ENCODE data around the gene MED12L. TPM values are rescaled to one million over a fixed set of nuclear protein-coding genes. Genes with fewer than 3 reads are reported as not detected.

The MED12L gene
- total and polyA plus RNA-seq, 9 of the 15 experiments (the other 6 are each of a cell fraction or from before 2014, with no cell fraction given): not detected

DNA sequence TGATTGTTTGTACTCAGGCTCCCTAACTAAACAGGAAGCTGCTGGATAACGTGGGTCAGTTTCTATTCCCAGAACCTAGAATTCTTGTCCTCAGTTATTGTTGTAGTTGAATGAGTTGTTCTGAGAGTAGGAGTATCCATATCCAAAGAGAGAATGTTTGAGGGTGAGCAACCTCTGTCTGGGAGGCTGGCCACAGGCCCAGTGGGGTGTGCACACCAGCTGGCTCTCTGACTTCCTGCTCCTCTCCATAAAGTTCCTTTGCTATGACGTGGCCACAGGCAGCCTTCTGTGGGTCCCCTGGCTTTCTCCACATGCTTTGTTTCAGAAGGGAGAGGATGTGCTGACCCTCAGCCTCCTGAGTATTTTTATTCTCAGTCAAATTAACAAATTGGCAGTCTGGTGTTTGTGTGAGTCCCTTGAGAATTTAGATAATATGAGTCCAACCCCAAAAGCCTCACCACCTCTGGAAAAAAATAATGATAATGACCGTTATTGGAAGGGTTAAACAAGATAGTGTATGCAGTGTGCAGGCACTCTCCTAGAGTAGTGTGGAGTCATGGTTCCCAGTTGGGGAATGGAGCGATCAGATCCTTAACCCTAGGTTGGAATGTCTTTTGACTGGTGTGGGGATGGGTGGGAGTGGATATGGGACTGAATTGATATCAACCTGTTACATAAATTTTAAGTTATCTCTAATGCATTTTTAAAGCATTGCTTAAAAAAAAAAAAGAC lies 47.6 kb upstream of the MED12L start:
- H3K9me1 ChIP-seq (ENCODE audit: control insufficient read depth, insufficient read depth, low read length): no peaks in the 10 kb centered on the region

DNA sequence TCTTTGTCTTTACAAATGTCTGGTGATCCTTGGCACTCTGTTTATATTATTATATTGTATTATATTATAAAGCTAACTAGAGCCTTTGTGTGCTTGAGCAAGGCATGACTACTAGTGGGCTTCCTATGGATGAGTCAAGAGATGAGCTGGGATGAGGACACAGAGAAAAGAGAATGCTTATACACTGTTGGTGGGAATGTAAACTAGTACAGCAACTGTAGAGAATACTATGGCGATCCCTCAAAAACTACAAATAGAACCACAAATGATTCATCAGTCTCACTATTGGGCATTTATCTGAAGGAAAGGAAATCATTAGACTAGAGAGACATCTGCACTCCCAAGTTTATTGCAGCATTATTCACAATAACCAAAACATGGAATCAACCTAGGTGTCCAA lies 40.8 kb upstream of the MED12L start:
- Histone ChIP-seq H3K27ac (ENCODE audit: extremely low read depth, low read depth, low read length) (no peak overlapping the region), H3K4me3 (no peak overlapping the region), H2AFZ (ENCODE audit: low read depth, low read length) (no peak overlapping the region), H3K27me3 (ENCODE audit: control insufficient read depth in 2 of 2, insufficient read depth in 2 of 2, low read length in 2 of 2) (no peaks in the 10 kb centered on the region), H3K79me2 (ENCODE audit: control insufficient read depth, insufficient read depth, low read length) (no peaks in the 10 kb centered on the region), H3K9ac (ENCODE audit: insufficient read depth in 1 of 2, low read depth in 2 of 2, low read length in 2 of 2) (no peak overlapping the region), H3K9me1 (ENCODE audit: control insufficient read depth, insufficient read depth, low read length) (no peaks in the 10 kb centered on the region), H4K20me1 (replicated peaks; ENCODE audit: control insufficient read depth, insufficient read depth, low read length) (no peaks in the 10 kb centered on the region), H3K4me2 (ENCODE audit: insufficient read depth, low read length) (no peak overlapping the region), H3K9me3 (replicated peaks; ENCODE audit: control insufficient read depth, insufficient read depth, low read depth, low read length) (no peaks in the 10 kb centered on the region), H3K4me1 (replicated peaks in 1 of 2; ENCODE audit: control insufficient read depth in 2 of 2, insufficient read depth in 2 of 2, low read length in 2 of 2) (no peaks in the 10 kb centered on the region; a peak in 3 of 5 replicates), H3K36me3 (ENCODE audit: control insufficient read depth, insufficient read depth, low read length) (no peaks in the 10 kb centered on the region)
- ATAC-seq: no peak
- DNase-seq (ENCODE audit: extremely low read depth in 1 of 4, low spot score in 3 of 4): no peak
- 0% methylated on average over 1 of the region's 1 CpG for WGBS (ENCODE audit: insufficient coverage, low coverage, missing lambda C conversion rate)
- intact Hi-C loops (cut with micrococcal nuclease) (no loop called here), in situ Hi-C loops (cut with MboI) (no loop called here)
- BruUV-seq (replicated peaks): no TSS peak
- no peak for FAIRE-seq
- POLR2A ChIA-PET: no interaction called here
- CTCF ChIA-PET (ENCODE audit: low intra/inter-chr PET ratio): no interaction called here
- TF ChIP-seq CXXC5 (CRISPR knock-in tag; IDR thresholded peaks at IDR 0.05) (no peak), TBP (optimal IDR thresholded peaks at IDR 0.05; ENCODE audit: low read depth, low read length) (no peak), NR4A1 (CRISPR knock-in tag; IDR thresholded peaks at IDR 0.05) (no peak), NR4A1 (tag; IDR thresholded peaks at IDR 0.05) (no peak), STAT5B (CRISPR knock-in tag; IDR thresholded peaks at IDR 0.05) (no peak), ZNF134 (CRISPR knock-in tag; conservative IDR thresholded peaks at IDR 0.05) (no peak), RBM22 (IDR thresholded peaks at IDR 0.05; ENCODE audit: low read depth, low read length, poor library complexity, severe bottlenecking) (no peak), TEAD4 (IDR thresholded peaks at IDR 0.05; ENCODE audit: low read length) (no peak), TEAD4 (CRISPR knock-in tag; IDR thresholded peaks at IDR 0.05; ENCODE audit: borderline replicate concordance) (no peak), ILK (tag; IDR thresholded peaks at IDR 0.05; ENCODE audit: borderline replicate concordance, low read depth) (no peak)
- TF ChIP-seq, protein P1, sequence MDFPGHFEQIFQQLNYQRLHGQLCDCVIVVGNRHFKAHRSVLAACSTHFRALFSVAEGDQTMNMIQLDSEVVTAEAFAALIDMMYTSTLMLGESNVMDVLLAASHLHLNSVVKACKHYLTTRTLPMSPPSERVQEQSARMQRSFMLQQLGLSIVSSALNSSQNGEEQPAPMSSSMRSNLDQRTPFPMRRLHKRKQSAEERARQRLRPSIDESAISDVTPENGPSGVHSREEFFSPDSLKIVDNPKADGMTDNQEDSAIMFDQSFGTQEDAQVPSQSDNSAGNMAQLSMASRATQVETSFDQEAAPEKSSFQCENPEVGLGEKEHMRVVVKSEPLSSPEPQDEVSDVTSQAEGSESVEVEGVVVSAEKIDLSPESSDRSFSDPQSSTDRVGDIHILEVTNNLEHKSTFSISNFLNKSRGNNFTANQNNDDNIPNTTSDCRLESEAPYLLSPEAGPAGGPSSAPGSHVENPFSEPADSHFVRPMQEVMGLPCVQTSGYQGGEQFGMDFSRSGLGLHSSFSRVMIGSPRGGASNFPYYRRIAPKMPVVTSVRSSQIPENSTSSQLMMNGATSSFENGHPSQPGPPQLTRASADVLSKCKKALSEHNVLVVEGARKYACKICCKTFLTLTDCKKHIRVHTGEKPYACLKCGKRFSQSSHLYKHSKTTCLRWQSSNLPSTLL (IDR thresholded peaks at IDR 0.05): no peak

More for the DNA sequence above, 47.6 kb upstream of the MED12L start:
- Histone ChIP-seq H2AFZ (ENCODE audit: low read depth, low read length) (no peak overlapping the region), H3K27me3 (ENCODE audit: control insufficient read depth in 2 of 2, insufficient read depth in 2 of 2, low read length in 2 of 2) (peaks cover 0 to 12% of the 10 kb centered on the region in 2 experiments; a peak in 2 of 5 replicates), H3K9me3 (replicated peaks; ENCODE audit: control insufficient read depth, insufficient read depth, low read depth, low read length) (no peaks in the 10 kb centered on the region), H3K79me2 (ENCODE audit: control insufficient read depth, insufficient read depth, low read length) (no peaks in the 10 kb centered on the region), H3K27ac (ENCODE audit: extremely low read depth, low read depth, low read length) (no peak overlapping the region), H4K20me1 (replicated peaks; ENCODE audit: control insufficient read depth, insufficient read depth, low read length) (no peaks in the 10 kb centered on the region), H3K4me1 (replicated peaks in 1 of 2; ENCODE audit: control insufficient read depth in 2 of 2, insufficient read depth in 2 of 2, low read length in 2 of 2) (no peaks in the 10 kb centered on the region), H3K9ac (ENCODE audit: insufficient read depth in 1 of 2, low read depth in 2 of 2, low read length in 2 of 2) (no peak overlapping the region), H3K4me3 (no peak overlapping the region), H3K4me2 (ENCODE audit: insufficient read depth, low read length) (no peak overlapping the region), H3K36me3 (ENCODE audit: control insufficient read depth, insufficient read depth, low read length) (no peaks in the 10 kb centered on the region)
- DNase-seq (ENCODE audit: extremely low read depth in 1 of 4, low spot score in 3 of 4) (no peak), ATAC-seq (no peak), FAIRE-seq (no peak)
- TF ChIP-seq RUNX1 (IDR thresholded peaks at IDR 0.05; ENCODE audit: low read depth) (no peak), SMAD3 (CRISPR knock-in tag; conservative IDR thresholded peaks at IDR 0.05) (no peak), NR1H2 (CRISPR knock-in tag; IDR thresholded peaks at IDR 0.05) (no peak), ZBTB7A (IDR thresholded peaks at IDR 0.05; ENCODE audit: borderline replicate concordance, control insufficient read depth, low read depth, low read length) (no peak), ZNF699 (CRISPR knock-in tag; IDR thresholded peaks at IDR 0.05; ENCODE audit: insufficient replicate concordance) (no peak), PHTF2 (CRISPR knock-in tag; IDR thresholded peaks at IDR 0.05) (no peak), MCM3 (IDR thresholded peaks at IDR 0.05) (no peak), SIX5 (IDR thresholded peaks at IDR 0.05; ENCODE audit: borderline replicate concordance in 1 of 2, insufficient read depth in 1 of 2, low read depth in 1 of 2, low read length in 2 of 2) (no peak), ZKSCAN3 (CRISPR knock-in tag; IDR thresholded peaks at IDR 0.05) (no peak)
- TF ChIP-seq, protein P2, sequence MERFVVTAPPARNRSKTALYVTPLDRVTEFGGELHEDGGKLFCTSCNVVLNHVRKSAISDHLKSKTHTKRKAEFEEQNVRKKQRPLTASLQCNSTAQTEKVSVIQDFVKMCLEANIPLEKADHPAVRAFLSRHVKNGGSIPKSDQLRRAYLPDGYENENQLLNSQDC (CRISPR knock-in tag; IDR thresholded peaks at IDR 0.05): no peak
- CTCF ChIA-PET (ENCODE audit: low intra/inter-chr PET ratio): no interaction called here
- in situ Hi-C loops (cut with MboI) (no loop called here), intact Hi-C loops (cut with micrococcal nuclease) (no loop called here)
- POLR2A ChIA-PET: no interaction called here
- WGBS (ENCODE audit: insufficient coverage, low coverage, missing lambda C conversion rate): 1% methylated on average over 4 of the region's 4 CpGs
- BruUV-seq (replicated peaks): no TSS peak

Data from K562 (cell line).